ENCODE results near the gene HCK. TPM values are rescaled to one million over a fixed set of nuclear protein-coding genes. Genes with fewer than 3 reads are reported as not detected.

Gene HCK
- total and polyA plus RNA-seq, 7 experiments from 2014 or later, result 0.09 to 129 (median 1.4) TPM

DNA sequence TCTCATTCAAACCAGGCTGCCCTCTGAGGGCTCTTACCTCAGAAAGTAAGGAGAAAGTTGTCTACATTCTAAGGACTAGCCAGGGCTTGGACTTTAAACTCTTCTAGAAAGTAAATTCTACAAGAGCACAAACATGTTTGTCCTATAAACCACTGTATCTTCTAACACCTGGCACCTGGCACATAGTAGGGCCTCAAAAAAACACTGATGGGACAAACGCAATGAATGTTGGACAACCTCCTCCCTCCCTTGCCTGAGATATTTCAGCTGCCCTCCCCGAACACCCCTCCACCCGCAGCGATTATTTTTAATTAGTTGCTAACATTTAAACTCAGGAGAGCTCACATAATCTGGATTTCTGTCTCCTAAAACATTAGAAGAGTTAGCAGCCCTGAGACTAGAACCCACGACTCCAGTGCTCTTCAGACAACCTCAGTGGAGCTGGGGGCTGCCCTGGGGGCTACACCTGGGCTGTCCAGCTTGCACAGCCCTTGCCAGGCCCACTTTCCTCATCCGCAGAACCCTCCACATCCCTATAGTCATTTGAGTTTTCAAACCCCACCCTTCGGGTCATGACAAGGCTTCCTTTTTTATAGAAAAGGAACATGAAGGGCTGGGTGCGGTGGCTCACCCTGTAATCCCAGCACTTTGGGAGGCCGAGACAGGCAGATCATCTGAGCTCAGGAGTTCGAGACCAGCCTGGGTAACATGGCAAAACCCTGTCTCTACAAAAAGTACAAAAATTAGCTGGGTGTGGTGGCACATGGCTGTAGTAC lies 4.9 kb downstream of the HCK start:
- H3K36me3 Mint-ChIP-seq, result no peaks in the 10 kb centered on the region
- ChIA-PET CTCF (no interaction called here), POLR2A (no interaction called here)
- Histone ChIP-seq H3K36me3 (ENCODE audit: control insufficient read depth in 2 of 3, insufficient read depth in 3 of 3, low read length in 3 of 3) (no peaks in the 10 kb centered on the region), H3K4me3 (ENCODE audit: low read length) (no peak overlapping the region), H3K27me3 (ENCODE audit: control insufficient read depth in 2 of 2, insufficient read depth in 2 of 2, low read length in 2 of 2) (peaks cover 2 to 11% of the 10 kb centered on the region in 2 donors), H3K27ac (ENCODE audit: low read depth, low read length) (no peak overlapping the region), H3K4me1 (ENCODE audit: control insufficient read depth in 2 of 2, insufficient read depth in 2 of 2, low read length in 2 of 2) (peaks cover 6 to 11% of the 10 kb centered on the region in 2 donors), H3K9me3 (ENCODE audit: control insufficient read depth in 2 of 3, low read length in 3 of 3) (no peaks in the 10 kb centered on the region)
- ATAC-seq (no peak), DNase-seq (no peak)
- intact Hi-C loops (cut with micrococcal nuclease), result no loop called here
- peaks cover 0 to 5% (median 0%) of the 10 kb centered on the region in 11 donors for H3K9me3 Mint-ChIP-seq
- H3K4me3 Mint-ChIP-seq, result no peak overlapping the region
- H3K4me1 Mint-ChIP-seq, result peaks cover 3 to 9% (median 7%) of the 10 kb centered on the region in 7 donors
- no peak overlapping the region for H3K27ac Mint-ChIP-seq
- peaks cover 57 to 61% (median 59%) of the 10 kb centered on the region in 5 donors for H3K27me3 Mint-ChIP-seq

DNA sequence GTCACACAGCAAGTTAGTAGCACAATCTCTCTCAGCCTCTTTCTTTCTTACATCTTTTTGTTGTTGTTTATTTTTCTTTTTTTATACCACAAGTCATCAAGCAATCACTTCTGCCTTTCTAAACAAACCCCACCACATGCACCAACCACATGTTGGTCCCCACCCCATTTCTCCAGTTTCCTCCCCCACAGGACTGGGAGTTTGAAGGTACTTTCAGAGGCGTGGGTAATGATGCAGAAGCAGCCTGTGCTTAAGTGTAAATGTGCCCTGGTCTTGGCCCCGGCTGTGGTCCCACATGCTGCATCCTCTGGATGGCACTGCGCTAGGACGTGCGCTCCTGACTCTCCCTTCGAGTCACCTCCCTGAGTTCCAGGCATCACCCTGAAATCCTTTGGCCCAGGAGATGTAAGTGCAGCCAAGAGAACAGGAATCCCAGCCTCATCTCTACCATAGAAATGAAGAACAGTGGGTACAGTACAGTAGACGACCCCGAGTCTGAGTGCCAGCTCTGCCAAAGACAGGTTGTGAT lies 5.7 kb downstream of the HCK start:
- H3K9me3 ChIP-seq (ENCODE audit: control insufficient read depth in 2 of 3, low read length in 3 of 3), result no peaks in the 10 kb centered on the region
- POLR2A ChIA-PET, result no interaction called here
- H3K4me3 ChIP-seq (ENCODE audit: low read length), result no peak overlapping the region
- no peak for ATAC-seq
- H3K36me3 Mint-ChIP-seq, result no peaks in the 10 kb centered on the region
- H3K27ac ChIP-seq (ENCODE audit: low read depth, low read length), result no peak overlapping the region
- CTCF ChIA-PET, result no interaction called here
- no peaks in the 10 kb centered on the region for H3K36me3 ChIP-seq (ENCODE audit: control insufficient read depth in 2 of 3, insufficient read depth in 3 of 3, low read length in 3 of 3)
- intact Hi-C loops (cut with micrococcal nuclease), result no loop called here
- H3K9me3 Mint-ChIP-seq, result peaks cover 0 to 5% (median 0%) of the 10 kb centered on the region in 11 donors
- H3K27ac Mint-ChIP-seq, result no peak overlapping the region
- H3K27me3 Mint-ChIP-seq, result peaks cover 51 to 64% (median 61%) of the 10 kb centered on the region in 5 donors
- peaks cover 0 to 5% of the 10 kb centered on the region in 2 donors for H3K4me1 ChIP-seq (ENCODE audit: control insufficient read depth in 2 of 2, insufficient read depth in 2 of 2, low read length in 2 of 2)
- no peak overlapping the region for H3K4me3 Mint-ChIP-seq
- H3K4me1 Mint-ChIP-seq, result peaks cover 0 to 9% (median 5%) of the 10 kb centered on the region in 7 donors
- no peak for DNase-seq
- peaks cover 0 to 4% of the 10 kb centered on the region in 2 donors for H3K27me3 ChIP-seq (ENCODE audit: control insufficient read depth in 2 of 2, insufficient read depth in 2 of 2, low read length in 2 of 2)

DNA sequence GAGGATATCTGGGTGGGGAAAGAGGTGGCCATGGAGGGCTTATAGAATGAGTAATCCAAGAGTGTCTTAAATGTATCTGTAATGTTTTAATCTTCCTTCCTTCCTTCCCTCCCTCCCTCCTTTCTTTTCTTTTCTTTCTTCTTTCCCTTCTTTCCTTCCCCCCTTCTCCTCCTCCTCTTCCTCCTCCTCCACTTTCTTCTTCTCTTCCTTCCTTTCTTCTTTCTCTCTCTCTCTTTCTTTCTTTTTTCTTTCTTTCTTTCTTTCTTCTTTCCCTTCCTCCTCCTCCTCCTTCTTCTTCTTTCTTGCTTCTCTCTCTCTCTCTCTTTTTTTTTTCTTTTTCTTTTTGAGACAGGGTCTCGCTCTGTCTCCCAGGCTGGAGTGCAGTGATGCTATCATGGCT lies 7.1 kb downstream of the HCK start:
- peaks cover 37 to 57% (median 49%) of the 10 kb centered on the region in 5 donors for H3K27me3 Mint-ChIP-seq
- no peak overlapping the region for H3K4me3 Mint-ChIP-seq

DNA sequence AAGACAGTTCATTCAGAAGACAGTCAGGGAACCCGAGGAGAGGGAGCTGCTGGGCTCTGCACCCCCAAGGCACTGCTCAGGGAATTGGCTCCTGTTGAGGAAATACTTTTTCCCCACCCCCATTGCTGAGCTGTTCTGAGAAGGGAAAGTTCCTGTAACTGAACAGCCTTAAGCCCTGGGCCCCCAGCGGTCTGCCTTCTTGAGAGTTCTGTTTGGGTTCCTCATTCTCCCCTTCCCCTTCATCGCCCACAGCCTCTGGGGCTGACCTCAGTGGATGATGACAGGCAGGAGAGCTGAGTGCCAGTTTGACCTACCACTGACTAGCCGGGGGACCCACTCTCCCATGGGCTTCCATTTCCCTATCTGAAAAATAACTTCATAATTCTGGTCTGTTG lies 10.7 kb downstream of the HCK start:
- peaks cover 22 to 55% (median 42%) of the 10 kb centered on the region in 5 donors for H3K27me3 Mint-ChIP-seq
- peaks cover 0 to 14% (median 0%) of the 10 kb centered on the region in 7 donors for H3K4me1 Mint-ChIP-seq
- H3K9me3 Mint-ChIP-seq, result peaks cover 0 to 4% (median 0%) of the 10 kb centered on the region in 11 donors
- Histone ChIP-seq H3K36me3 (ENCODE audit: control insufficient read depth in 2 of 3, insufficient read depth in 3 of 3, low read length in 3 of 3) (no peaks in the 10 kb centered on the region), H3K9me3 (ENCODE audit: control insufficient read depth in 2 of 3, low read length in 3 of 3) (no peaks in the 10 kb centered on the region), H3K27ac (ENCODE audit: low read depth, low read length) (no peak overlapping the region), H3K27me3 (ENCODE audit: control insufficient read depth in 2 of 2, insufficient read depth in 2 of 2, low read length in 2 of 2) (no peaks in the 10 kb centered on the region), H3K4me1 (ENCODE audit: control insufficient read depth in 2 of 2, insufficient read depth in 2 of 2, low read length in 2 of 2) (no peaks in the 10 kb centered on the region), H3K4me3 (ENCODE audit: low read length) (no peak overlapping the region)
- POLR2A ChIA-PET, result no interaction called here
- no peak overlapping the region for H3K27ac Mint-ChIP-seq
- ATAC-seq (peak; percentile 87), DNase-seq (no peak)
- intact Hi-C loops (cut with micrococcal nuclease), result no loop called here
- no peaks in the 10 kb centered on the region for H3K36me3 Mint-ChIP-seq
- no peak overlapping the region for H3K4me3 Mint-ChIP-seq
- CTCF ChIA-PET, result no interaction called here

More for the DNA sequence above, 7.1 kb downstream of the HCK start:
- Mint-ChIP-seq H3K9me3 (peaks cover 0 to 5% (median 0%) of the 10 kb centered on the region in 11 donors), H3K36me3 (no peaks in the 10 kb centered on the region), H3K27ac (no peak overlapping the region), H3K4me1 (peaks cover 0 to 14% (median 0%) of the 10 kb centered on the region in 7 donors)
- H3K9me3 ChIP-seq (ENCODE audit: control insufficient read depth in 2 of 3, low read length in 3 of 3), result no peaks in the 10 kb centered on the region
- H3K4me3 ChIP-seq (ENCODE audit: low read length), result no peak overlapping the region
- ChIA-PET CTCF (no interaction called here), POLR2A (no interaction called here)
- no peaks in the 10 kb centered on the region for H3K27me3 ChIP-seq (ENCODE audit: control insufficient read depth in 2 of 2, insufficient read depth in 2 of 2, low read length in 2 of 2)
- ATAC-seq (no peak), DNase-seq (no peak)
- intact Hi-C loops (cut with micrococcal nuclease), result no loop called here
- no peaks in the 10 kb centered on the region for H3K4me1 ChIP-seq (ENCODE audit: control insufficient read depth in 2 of 2, insufficient read depth in 2 of 2, low read length in 2 of 2)
- H3K27ac ChIP-seq (ENCODE audit: low read depth, low read length), result no peak overlapping the region
- H3K36me3 ChIP-seq (ENCODE audit: control insufficient read depth in 2 of 3, insufficient read depth in 3 of 3, low read length in 3 of 3), result no peaks in the 10 kb centered on the region

DNA sequence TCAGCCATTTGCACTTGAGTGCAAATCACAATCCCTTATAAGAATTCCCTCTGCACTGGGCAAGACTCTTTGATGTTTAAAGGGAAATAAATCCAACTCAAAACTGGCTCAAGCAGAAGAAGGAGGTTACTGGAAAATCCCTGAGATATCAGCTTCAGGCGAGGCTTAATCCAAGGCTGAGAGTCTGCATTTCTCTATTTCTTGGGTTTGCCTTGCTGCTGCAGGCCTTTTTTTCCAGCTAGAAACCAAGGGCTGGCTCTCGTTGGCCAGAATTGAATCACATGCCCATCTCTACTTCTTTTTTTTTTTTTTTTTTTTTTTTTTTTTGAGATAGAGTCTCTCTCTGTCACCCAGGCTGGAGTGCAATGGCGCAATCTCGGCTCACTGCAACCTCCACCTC lies 11.7 kb downstream of the HCK start:
- no peaks in the 10 kb centered on the region for H3K27me3 ChIP-seq (ENCODE audit: control insufficient read depth in 2 of 2, insufficient read depth in 2 of 2, low read length in 2 of 2)
- intact Hi-C loops (cut with micrococcal nuclease), result no loop called here
- H3K27ac ChIP-seq (ENCODE audit: low read depth, low read length), result no peak overlapping the region
- H3K4me1 ChIP-seq (ENCODE audit: control insufficient read depth in 2 of 2, insufficient read depth in 2 of 2, low read length in 2 of 2), result no peaks in the 10 kb centered on the region
- H3K36me3 ChIP-seq (ENCODE audit: control insufficient read depth in 2 of 3, insufficient read depth in 3 of 3, low read length in 3 of 3), result no peaks in the 10 kb centered on the region
- Mint-ChIP-seq H3K4me3 (no peak overlapping the region), H3K27me3 (peaks cover 19 to 49% (median 36%) of the 10 kb centered on the region in 5 donors), H3K27ac (no peak overlapping the region), H3K9me3 (peaks cover 0 to 4% (median 0%) of the 10 kb centered on the region in 11 donors), H3K4me1 (peaks cover 0 to 14% (median 0%) of the 10 kb centered on the region in 7 donors), H3K36me3 (no peaks in the 10 kb centered on the region)
- ChIA-PET CTCF (interaction anchor here (1.2 kb wide), 1 partner anchor 32 kb away, joined by 3 read pairs; no protein-coding TSS in a partner anchor), POLR2A (no interaction called here)
- ATAC-seq (no peak), DNase-seq (no peak)
- no peaks in the 10 kb centered on the region for H3K9me3 ChIP-seq (ENCODE audit: control insufficient read depth in 2 of 3, low read length in 3 of 3)
- no peak overlapping the region for H3K4me3 ChIP-seq (ENCODE audit: low read length)

DNA sequence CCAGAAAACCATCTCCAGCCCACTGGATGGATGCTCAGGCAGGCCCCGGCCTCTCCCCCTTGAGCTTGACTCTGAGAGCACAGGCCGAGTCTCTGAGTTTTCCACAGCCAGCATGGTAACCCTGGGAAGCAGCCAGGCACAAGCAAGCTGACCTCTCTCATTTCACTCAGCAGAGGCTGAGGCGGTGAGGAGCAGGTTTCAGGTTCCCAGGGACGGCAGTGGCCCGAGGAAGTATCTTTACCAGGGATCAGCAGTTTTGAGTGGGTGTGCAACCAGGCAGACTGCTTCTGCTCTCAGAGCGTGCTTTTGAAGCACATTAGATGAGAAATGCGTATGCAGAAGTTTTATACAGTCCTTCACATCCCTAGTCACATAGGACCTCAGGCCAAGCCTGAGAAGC lies 12.6 kb downstream of the HCK start:
- ChIA-PET CTCF (no interaction called here), POLR2A (no interaction called here)
- no peak overlapping the region for H3K4me3 Mint-ChIP-seq
- H3K4me1 Mint-ChIP-seq, result peaks cover 0 to 17% (median 0%) of the 10 kb centered on the region in 7 donors
- Histone ChIP-seq H3K27me3 (ENCODE audit: control insufficient read depth in 2 of 2, insufficient read depth in 2 of 2, low read length in 2 of 2) (no peaks in the 10 kb centered on the region), H3K36me3 (ENCODE audit: control insufficient read depth in 2 of 3, insufficient read depth in 3 of 3, low read length in 3 of 3) (no peaks in the 10 kb centered on the region), H3K27ac (ENCODE audit: low read depth, low read length) (no peak overlapping the region), H3K4me3 (ENCODE audit: low read length) (no peak overlapping the region), H3K4me1 (ENCODE audit: control insufficient read depth in 2 of 2, insufficient read depth in 2 of 2, low read length in 2 of 2) (no peaks in the 10 kb centered on the region), H3K9me3 (ENCODE audit: control insufficient read depth in 2 of 3, low read length in 3 of 3) (no peaks in the 10 kb centered on the region)
- no peak for DNase-seq
- H3K9me3 Mint-ChIP-seq, result peaks cover 0 to 4% (median 0%) of the 10 kb centered on the region in 11 donors
- no peak for ATAC-seq
- intact Hi-C loops (cut with micrococcal nuclease), result no loop called here
- H3K27me3 Mint-ChIP-seq, result peaks cover 9 to 40% (median 28%) of the 10 kb centered on the region in 5 donors
- H3K36me3 Mint-ChIP-seq, result no peaks in the 10 kb centered on the region
- no peak overlapping the region for H3K27ac Mint-ChIP-seq
